HG03280 (cell line): Measurements from ENCODE around the gene AKAP6.

Experiments used
- ATAC-seq: cut with Tn5 transposase; IDR thresholded peaks from one replicate; pipeline ENCODE4 v1.9.1; 2021; ENCODE audit warnings: mild to moderate bottlenecking, moderate library complexity; ENCODE audit not compliant: unreplicated experiment

Gene AKAP6

DNA sequence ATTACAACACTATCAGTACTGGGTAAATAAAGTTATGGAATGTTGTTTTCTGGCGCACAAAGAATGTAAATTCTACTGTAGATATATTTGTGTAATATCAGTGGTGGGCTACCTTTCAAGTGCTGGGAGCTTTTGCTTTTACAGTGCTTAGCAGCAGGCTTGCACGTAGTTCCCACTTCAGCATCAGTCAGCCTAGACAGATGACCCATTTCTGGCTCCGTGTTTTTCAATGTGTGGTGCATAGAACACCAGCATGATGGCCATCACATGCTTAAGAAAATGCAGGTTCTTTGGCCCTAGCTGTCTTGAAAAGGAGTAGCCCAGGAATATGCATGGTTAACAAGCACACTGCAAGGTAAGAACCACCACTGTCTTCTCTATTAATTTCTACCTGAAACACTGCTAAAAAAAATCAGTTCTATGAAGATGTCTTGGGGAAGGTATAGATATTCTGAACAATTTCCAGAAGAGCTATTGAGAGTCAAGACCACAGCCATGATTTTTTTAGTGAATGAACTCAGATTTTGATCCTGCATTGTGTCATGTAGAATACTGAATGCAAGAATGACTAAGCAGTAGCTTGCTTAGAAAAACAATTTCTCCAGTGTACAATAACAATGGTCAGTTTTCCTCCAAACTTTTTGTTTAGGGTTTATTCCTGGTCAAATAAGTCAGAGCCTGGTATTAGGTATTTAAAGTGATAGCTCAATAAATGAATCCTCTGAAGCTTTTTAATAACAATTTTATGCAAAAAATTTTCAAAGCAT, 195.7 kb downstream of the AKAP6 start:
- no peak for ATAC-seq

DNA sequence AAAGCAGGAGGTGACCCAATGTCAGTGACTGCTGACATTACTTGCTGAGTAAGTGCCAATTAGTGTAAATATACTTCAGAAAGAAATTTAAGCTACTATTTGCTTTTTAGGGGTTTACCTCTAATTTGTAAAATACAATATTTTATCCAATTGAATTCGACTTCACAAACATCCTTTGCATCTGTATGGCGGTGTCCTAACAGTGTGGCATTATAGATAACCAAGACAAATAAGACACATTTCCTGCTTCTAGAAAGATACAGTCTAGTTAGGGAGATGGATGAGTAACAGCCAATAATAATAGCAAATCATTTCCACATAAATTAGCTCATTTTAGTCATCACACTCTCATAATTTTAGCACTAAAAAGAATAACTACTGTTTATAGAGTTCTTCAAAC, 196.5 kb downstream of the AKAP6 start:
- no peak for ATAC-seq

DNA sequence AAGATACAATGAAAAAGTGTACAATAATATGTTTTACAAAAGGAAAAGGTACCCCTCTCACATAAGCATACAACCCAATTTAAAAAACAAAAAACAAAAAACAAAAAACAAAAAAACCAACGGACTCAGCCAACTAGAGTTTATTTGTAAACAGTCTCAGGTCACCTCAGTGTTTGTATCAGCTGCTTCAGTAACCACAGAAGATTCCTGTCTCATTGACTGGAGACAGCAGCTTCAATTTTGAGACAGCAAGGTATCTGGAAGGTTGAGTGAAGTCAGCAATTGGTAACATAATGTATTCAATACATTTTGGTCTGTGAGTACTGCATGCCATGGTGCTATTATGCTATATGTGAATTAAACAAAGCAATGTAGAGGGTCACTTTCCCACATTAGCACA, 201.7 kb downstream of the AKAP6 start:
- no peak for ATAC-seq

DNA sequence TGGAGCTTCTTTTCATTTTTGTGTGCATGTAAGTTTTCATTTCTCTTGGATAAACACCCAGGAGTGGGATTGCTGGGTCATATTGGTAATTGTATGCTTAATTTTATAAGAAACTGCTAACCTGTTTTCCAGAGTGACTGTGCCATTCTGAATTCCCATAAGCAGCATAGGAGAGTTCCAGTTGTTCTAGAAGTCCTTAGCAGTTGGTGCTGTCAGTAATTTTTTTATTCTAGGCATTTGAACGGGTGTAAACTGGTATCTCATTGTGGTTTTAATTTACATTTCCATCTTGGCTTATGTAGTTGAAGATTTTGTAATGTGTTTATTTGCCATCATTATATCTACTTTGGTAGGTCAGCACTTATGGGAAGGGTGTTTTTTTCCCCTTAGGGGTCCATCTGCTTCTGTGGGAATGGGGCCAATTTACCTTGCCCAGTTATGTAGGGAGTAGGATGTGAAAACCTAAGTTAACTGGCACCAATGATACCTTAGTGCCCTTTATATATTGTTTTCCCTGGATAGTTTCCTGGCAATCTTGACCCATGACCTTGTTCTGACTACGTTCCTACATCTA, 202.9 kb downstream of the AKAP6 start:
- no peak for ATAC-seq

DNA sequence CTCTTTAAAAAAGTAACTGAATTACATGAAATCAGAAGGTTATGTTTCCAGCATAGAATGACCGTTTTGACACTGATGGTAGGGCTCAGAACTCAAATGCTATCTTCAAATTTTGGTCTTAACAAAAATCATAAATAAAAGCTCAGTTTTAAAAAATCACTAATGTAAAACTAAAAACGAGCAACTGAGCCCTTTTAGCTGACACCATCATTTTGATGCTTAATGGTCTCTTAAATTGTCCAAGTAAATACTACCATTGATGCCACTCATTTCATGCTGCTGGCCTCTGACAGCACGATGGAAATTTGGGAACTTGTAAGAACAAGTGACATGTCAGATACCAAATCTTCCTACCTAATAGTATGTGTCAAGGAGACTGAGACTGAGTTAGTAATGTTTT, 205.0 kb downstream of the AKAP6 start:
- no peak for ATAC-seq

DNA sequence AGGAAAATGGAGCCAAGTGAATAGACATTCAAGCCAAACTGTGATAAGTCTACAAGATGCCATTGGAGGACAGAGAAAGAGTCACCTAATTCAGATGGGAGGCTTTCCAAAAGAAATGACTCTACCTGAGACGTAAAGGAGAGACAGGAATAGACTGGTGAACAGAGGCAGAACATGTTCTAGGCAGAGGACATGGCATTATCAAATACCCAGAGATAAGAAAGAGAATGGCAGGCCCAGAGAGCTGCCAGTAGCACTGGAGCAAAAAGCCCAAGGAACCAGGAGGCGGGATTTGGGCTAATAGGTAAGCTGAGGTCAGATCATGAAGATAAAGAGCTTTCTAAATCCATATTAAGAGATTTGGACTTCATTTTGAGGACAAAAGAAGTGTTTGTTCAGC, 207.1 kb downstream of the AKAP6 start:
- no peak for ATAC-seq

DNA sequence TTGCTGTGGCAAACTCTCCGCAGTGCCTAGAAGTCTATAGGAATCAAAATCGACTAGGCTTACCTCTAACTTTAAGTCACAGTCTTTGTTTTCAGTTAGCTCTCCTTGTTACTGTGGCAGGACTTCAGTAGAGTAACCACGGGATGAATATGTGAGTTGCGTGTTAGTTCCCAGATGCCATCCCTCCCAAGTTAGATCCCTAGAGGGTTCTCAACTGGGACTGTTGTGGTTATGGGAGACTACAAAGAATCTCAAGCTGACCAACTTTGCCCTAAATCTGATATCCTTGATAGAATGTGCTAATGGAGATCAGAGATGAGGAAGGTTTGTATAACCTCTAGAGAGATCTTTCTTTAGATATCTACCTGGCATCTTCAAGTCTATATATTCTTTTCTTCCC, 208.1 kb downstream of the AKAP6 start:
- ATAC-seq = no peak

DNA sequence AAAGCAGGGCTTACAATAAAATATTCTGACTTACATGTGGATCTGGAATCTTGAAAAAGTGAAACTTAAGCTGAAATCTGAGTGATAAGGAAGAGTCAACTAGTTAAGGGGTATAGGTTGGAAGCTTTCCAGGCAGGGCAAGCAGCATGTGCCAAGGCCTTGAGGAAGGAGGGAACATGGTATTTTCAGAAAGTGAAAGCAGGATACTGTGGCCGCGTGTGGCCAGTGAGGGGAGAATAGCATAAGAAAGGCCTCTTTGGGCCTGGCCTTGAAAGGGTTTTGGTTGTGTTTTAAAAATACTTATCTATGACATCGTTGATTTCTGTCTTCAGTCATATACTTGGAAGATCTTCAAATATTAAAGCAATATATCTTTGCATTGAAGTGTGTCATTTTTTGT, 213.4 kb downstream of the AKAP6 start:
- no peak for ATAC-seq

DNA sequence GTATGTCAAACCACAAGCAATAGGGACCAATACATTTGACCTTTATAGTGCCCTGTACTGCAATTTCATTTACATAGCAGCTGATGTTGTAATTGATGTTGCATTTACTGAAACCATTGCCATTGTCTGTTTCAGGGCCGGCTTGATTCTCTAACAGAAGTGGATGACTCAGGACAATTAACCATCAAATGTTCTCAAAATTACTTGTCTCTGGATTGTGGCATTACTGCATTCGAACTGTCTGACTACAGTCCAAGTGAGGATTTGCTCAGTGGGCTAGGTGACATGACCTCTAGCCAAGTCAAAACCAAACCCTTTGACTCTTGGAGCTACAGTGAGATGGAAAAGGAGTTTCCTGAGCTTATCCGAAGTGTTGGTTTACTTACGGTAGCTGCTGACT, 216.0 kb downstream of the AKAP6 start:
- ATAC-seq = no peak

DNA sequence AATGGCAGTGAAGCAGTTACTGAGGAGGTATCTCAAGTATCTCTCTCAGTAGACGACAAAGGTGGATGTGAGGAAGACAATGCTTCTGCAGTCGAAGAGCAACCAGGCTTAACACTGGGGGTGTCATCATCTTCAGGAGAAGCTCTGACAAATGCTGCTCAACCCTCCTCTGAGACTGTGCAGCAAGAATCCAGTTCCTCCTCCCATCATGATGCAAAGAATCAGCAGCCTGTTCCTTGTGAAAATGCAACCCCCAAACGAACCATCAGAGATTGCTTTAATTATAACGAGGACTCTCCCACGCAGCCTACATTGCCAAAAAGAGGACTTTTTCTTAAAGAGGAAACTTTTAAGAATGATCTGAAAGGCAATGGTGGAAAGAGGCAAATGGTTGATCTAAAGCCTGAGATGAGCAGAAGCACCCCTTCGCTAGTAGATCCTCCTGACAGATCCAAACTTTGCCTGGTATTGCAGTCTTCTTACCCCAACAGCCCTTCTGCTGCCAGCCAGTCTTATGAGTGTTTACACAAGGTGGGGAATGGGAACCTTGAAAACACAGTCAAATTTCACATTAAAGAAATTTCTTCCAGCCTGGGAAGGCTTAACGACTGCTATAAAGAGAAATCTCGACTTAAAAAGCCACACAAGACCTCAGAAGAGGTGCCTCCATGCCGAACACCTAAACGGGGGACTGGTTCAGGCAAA, 216.6 kb downstream of the AKAP6 start:
- ATAC-seq = no peak

DNA sequence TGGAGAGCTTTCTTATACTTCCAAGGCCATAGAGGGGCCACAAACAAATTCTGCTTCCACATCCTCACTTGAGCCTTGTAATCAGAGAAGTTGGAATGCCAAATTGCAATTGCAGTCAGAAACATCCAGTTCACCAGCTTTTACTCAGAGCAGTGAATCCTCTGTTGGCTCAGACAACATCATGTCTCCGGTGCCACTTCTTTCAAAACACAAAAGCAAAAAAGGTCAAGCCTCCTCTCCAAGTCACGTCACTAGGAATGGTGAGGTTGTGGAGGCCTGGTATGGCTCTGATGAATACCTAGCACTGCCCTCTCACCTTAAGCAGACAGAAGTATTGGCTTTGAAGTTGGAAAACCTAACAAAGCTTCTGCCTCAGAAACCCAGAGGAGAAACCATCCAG, 217.1 kb downstream of the AKAP6 start:
- no peak for ATAC-seq

DNA sequence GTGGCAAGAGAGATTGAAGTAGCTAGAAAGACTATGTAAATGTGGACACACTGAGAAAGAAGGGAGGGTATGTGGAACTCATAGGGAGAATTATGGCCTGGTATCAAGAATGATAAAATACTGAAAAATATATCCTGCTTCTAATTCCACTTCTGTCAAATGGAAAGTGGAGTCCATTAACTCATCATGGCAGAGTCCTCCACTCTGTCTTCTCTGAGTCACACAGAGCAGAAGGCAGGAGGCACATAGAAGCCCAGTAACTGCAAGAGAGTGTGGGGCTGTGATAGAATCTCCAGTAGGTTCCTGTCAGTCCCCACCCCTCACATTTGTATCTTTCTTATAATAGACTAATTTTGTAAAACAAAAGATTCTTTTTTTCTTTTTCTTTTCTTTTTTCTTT, 223.7 kb downstream of the AKAP6 start:
- ATAC-seq = no peak

DNA sequence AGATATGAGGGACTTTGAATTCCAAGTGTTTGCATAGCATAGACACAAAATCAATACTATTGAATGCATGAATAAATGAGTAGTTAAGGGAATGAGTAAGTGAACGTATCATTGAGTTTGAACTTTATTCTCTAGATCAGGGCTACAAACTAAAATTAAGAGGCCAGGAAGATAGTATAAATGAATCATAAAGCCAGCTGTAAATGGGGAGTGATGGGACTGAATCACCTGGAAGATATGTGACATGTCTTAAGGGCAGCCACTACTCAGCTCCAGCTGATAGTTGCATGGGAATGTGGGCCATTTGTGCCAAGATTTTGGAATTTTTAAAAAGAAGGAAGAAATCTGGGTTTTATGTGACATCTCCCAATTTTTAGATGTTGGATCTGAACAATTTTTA, 229.9 kb downstream of the AKAP6 start:
- no peak for ATAC-seq

DNA sequence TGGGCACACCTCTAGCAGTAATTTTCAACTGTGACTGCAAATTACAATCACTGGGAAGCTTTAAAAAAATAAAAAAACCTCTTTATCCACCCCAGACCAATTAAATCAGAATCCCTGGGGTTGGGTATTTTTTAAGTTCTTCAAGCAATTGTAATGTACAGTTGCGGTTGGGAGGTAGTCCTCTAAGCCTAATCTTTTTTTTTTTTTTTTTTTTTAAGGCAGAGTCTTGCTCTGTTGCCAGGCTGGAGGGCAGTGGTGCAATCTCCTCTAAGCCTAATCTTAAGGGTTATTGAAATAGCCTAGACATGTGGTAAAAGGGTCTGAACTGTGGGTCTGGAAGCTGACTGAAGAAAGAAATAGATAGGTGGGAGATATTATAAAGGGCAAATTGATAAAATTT, 230.5 kb downstream of the AKAP6 start:
- no peak for ATAC-seq

DNA sequence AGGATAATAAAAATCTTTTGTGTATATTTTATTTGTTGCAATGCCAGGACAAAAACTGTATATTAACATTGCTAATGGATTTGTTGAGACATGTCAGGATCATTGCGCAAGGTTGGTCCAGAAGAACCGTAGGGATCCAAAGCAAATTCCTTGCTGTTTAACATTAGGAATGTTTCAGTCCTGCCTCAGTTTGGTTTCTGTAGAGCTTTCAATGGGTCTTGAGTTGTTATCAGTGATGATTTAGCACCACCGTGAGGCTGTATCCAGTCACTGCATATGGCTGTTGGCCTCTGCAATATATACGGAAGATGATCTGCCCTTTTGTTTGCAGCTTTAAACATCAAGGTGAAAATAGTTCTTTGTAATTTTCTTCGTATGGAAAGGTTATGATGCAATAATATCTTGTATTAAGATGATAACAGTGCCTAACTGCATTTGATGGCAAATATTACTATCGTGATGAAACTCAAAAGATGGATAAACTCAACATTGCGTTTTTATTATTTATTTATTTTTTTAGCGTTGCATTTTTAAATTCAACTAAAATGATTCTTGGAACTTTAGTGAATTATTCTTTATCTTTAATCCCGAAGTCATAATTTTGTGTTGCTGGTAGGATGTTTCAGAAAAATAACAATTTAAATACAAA, 231.2 kb downstream of the AKAP6 start:
- ATAC-seq = peak; percentile 72

DNA sequence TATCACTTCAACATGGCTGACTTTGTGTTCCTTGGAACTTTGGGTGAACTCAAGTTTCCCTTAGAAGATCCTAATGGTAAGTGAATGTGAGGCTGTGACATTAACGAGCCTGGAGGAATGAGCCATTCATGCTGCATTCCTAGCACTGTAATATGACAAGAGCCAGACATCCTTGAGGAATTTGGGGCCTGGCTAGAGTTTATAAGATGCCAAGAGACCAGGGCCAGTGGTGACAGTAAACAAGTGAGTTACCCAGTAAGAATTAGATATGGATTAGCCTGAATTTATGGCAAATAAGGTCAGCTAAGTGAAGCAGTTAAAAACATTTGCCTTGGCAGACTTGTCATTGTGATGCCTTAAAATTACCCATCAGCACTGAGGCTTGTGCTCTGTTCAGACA, 232.4 kb downstream of the AKAP6 start:
- ATAC-seq = no peak

DNA sequence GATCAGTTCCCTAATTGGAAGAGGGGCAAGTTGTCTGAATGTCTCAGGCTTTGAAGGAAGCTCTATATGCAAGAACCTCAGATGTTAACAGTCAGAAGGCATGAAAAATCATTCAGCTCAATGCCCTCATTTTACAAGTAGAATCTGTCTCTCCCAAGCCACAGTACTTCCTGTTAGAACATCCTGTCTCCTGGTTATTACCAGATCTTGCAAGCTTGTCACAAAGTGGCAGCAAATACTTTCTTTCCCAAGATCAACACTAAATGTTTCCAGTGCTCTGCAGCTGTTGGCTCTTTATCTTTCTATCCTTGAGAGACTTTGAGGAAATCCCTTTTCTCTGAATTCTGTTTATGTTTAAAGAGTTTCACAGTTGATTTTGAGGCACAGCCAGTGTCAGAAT, 235.5 kb downstream of the AKAP6 start:
- no peak for ATAC-seq

DNA sequence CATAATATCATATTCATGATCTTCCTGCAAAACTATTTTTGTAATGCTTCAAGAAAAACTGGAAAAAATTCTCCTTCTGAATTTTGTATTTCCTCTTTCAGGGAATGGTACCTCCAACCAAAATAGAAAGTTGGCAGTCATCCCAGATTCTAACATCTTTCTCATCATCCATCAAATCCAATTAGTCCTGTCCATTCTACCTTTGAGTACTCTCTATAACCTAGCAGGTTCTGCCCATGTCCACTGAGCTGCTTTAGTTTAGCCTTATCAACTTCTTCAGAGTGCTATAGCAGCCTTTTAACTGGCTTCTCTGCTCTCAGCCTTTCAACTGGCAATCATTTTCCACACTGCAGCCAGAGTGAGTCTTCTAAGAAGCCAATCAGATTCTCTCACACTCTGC, 236.2 kb downstream of the AKAP6 start:
- no peak for ATAC-seq

DNA sequence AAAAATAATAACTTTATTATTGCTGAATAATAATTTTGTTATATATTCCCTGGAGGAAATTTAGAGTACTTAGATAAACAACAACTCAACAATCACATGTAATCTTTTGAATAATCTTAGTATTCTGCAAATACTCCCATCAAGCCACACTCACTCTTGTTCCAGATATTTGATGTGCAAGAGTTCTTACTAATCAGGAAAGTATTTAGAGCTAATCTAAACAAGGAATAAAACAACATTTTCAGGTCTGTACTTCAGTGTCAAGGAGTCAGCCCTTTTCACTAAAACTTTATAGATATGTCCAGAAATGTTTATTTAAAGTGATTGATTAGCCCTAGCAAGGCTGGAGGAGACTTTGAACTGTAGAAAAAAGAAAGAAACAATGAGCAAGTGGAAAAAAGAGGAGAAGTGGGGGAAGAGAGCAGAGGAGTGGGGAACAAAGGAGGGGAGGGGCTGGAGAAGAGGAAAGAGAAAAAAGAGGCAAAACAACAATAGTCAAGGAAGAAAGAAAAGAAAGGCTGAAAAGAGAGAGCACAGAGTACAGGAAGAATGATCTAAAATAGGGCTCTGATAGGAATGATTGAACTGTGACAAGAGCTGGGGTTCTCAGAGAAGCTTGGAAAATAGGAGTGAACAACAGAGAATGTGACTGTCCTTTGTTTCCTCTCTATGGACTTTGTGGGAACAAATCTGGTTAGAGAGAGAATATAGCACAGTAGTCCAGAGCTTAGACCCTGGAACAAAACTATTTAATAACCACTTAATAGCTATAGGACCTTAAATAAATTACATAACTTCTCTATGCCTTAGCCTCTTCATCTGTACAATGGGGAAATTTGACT, 238.7 kb downstream of the AKAP6 start:
- no peak for ATAC-seq

DNA sequence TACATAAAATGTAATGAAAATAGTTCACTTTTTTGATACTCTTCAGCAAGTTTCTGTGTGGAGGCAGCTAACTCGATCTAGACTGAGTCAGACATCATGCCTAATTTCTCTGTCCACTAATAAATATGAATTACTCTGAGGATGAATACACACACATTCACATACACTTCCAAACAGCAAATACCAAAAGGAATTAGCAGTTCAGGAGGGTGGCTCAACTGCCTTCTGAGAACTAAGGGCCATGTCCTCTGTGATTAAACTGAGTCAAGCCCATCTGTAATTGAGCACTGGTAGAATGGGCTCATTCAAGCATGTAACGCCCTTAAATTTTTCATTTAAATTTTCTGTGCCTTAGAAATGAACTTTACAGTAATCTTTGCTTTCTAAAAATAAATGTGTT, 242.5 kb downstream of the AKAP6 start:
- ATAC-seq = no peak
